KOPT-K1 (cell line): Measurements from ENCODE around the gene CDC7.
"Not testable (repeated sequence)": the region's sequence is repeated elsewhere in the genome, so short reads cannot be mapped to it uniquely, and the experiment has no call there.

Experiments used
- H3K27ac ChIP-seq: fragments of 200-600 bp; sonication (generic); 2 replicates; pipeline ENCODE4 v1.5.1; 2016; ENCODE audit warnings: antibody characterized with exemption, mild to moderate bottlenecking, low read depth, low read length; ENCODE audit not compliant: poor library complexity, severe bottlenecking
- H3K36me3 ChIP-seq: fragments of 200-600 bp; sonication (generic); 2 replicates; pipeline ENCODE4 v1.5.1; 2017; ENCODE audit warnings: antibody characterized with exemption, mild to moderate bottlenecking, low read length, moderate library complexity; ENCODE audit not compliant: insufficient read depth
- H3K9me3 ChIP-seq: fragments of 200-600 bp; sonication (generic); 2 replicates; pipeline ENCODE4 v1.5.1; 2017; ENCODE audit warnings: antibody characterized with exemption, low read length, mild to moderate bottlenecking; ENCODE audit not compliant: insufficient read depth, poor library complexity, severe bottlenecking

The CDC7 gene

GRCh38 chr1:91500756-91501522 lies at the start of gene CDC7:
TSS of gene CDC7 (plus strand) at chr1:91500851. CDS start at chr1:91501717, 866 bp downstream.
- no peaks in the 10 kb centered on the region for H3K9me3 ChIP-seq
- peak within 1 kb of the TSS; percentile 90 for H3K27ac ChIP-seq
- H3K36me3 ChIP-seq: peaks cover 23% of the 10 kb centered on the region

- Histone ChIP-seq H3K27ac (no peak overlapping the region), H3K36me3 (no peaks in the 10 kb centered on the region), H3K9me3 (no peaks in the 10 kb centered on the region)
Measured at GRCh38 chr1:91454136-91454535, 46.5 kb upstream of the CDC7 start.

- Histone ChIP-seq H3K9me3 (no peaks in the 10 kb centered on the region), H3K36me3 (no peaks in the 10 kb centered on the region), H3K27ac (no peak overlapping the region)
Measured at GRCh38 chr1:91455334-91455733, 45.3 kb upstream of the CDC7 start.

GRCh38 chr1:91455896-91456295 lies 44.8 kb upstream of the CDC7 start:
- no peaks in the 10 kb centered on the region for H3K9me3 ChIP-seq
- no peak overlapping the region for H3K27ac ChIP-seq
- H3K36me3 ChIP-seq: no peaks in the 10 kb centered on the region

GRCh38 chr1:91465350-91465749 lies 35.3 kb upstream of the CDC7 start:
- not testable (repeated sequence) for H3K27ac ChIP-seq, H3K36me3 ChIP-seq
- H3K9me3 ChIP-seq: peaks cover 26% of the 10 kb centered on the region

- Histone ChIP-seq H3K27ac (no peak overlapping the region), H3K9me3 (no peaks in the 10 kb centered on the region), H3K36me3 (no peaks in the 10 kb centered on the region)
Measured at GRCh38 chr1:91476533-91477217, 24.0 kb upstream of the CDC7 start.

GRCh38 chr1:91487469-91487868 lies 13.2 kb upstream of the CDC7 start:
- Histone ChIP-seq H3K27ac (no peak overlapping the region), H3K36me3 (no peaks in the 10 kb centered on the region), H3K9me3 (peaks cover 13% of the 10 kb centered on the region)

- Histone ChIP-seq H3K36me3 (no peaks in the 10 kb centered on the region), H3K9me3 (no peaks in the 10 kb centered on the region), H3K27ac (no peak overlapping the region)
Measured at GRCh38 chr1:91490501-91490900, 10.2 kb upstream of the CDC7 start.

GRCh38 chr1:91498035-91498434 lies 2.6 kb upstream of the CDC7 start:
- Histone ChIP-seq H3K36me3 (peaks cover 2% of the 10 kb centered on the region; the same call in 1 of the 2 replicates), H3K27ac (no peak overlapping the region), H3K9me3 (no peaks in the 10 kb centered on the region)

GRCh38 chr1:91498498-91499245 lies 2.0 kb upstream of the CDC7 start:
- peaks cover 3% of the 10 kb centered on the region; the same call in 1 of the 2 replicates for H3K36me3 ChIP-seq
- no peak overlapping the region for H3K27ac ChIP-seq
- H3K9me3 ChIP-seq: no peaks in the 10 kb centered on the region

GRCh38 chr1:91499346-91499745 lies 1.3 kb upstream of the CDC7 start:
- no peak overlapping the region for H3K27ac ChIP-seq
- no peaks in the 10 kb centered on the region for H3K9me3 ChIP-seq
- H3K36me3 ChIP-seq: peaks cover 8% of the 10 kb centered on the region

- peak overlapping the region; percentile 90 for H3K27ac ChIP-seq
- H3K9me3 ChIP-seq: no peaks in the 10 kb centered on the region
Measured at GRCh38 chr1:91499904-91500755, 521 bp upstream of the CDC7 start.

GRCh38 chr1:91501523-91501851 lies 836 bp downstream of the CDC7 start:
- Histone ChIP-seq H3K27ac (peak overlapping the region; percentile 90), H3K36me3 (peaks cover 29% of the 10 kb centered on the region), H3K9me3 (no peaks in the 10 kb centered on the region)

More at GRCh38 chr1:91499904-91500755, 521 bp upstream of the CDC7 start:
- peaks cover 16% of the 10 kb centered on the region for H3K36me3 ChIP-seq

- Histone ChIP-seq H3K36me3 (peaks cover 35% of the 10 kb centered on the region), H3K9me3 (no peaks in the 10 kb centered on the region), H3K27ac (peak overlapping the region; percentile 90)
Measured at GRCh38 chr1:91501971-91502671, 1.5 kb downstream of the CDC7 start.
